Endometrium (tissue), 2 donors: ENCODE measurements around the gene HPCAL1.
"Not testable (repeated sequence)": the region's sequence is repeated elsewhere in the genome, so short reads cannot be mapped to it uniquely, and the experiment has no call there.

Source experiments
- FAIRE-seq: peaks from 2 replicates; lab custom pipeline; 2012; peaks lifted over from hg19 to GRCh38; lab: Jason Lieb, UNC
- donor health status: control.
- donor health status: control.

The HPCAL1 gene

DNA sequence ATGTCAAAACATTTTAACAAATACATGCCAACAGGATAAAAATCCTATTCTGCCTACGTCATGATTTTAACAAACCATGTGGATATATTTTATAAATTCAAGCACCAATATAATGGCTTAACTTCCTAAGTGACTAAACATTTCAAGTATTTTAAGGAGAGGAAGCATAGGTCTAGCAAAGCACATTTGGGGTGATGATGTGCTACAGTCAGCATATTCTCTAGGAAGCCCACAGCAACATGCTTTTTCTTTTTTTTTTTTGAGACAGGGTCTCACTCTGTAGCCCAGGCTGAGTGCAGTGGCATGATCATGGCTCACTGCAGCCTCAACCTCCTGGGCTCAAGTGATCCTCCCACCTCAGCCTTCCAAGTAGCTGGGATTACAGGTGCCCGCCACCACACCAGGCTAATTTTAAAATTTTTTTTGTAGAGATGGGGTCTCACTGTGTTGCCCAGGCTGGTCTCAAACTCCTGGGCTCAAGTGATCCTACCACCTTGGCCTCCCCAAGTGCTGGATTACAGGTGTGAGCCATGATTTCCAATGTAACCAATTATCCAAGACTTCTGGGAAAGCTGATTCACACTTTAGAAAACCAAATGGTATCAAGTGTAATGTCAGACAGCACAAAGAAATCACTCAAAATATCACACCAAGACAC, 139.9 kb downstream of the HPCAL1 start:
- FAIRE-seq: not testable (repeated sequence)

DNA sequence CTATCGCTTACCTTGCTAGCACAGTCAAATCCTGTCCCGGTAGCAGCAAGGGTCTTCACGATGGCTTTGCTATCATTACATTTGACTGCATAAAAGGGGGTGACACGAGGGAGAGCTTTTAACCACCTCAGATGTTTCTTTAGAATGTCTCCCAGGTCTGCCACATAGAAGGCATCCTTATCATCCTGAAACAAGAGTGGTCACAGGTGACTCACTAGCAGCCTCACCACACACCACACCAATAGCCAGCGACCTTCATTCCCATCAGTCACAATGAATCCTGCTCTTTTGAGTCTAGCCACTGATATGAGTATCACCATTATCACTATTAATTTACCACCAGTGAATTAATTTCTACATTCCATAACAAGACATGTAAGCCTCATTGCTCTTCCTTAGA, 141.8 kb downstream of the HPCAL1 start:
- FAIRE-seq: no peak

DNA sequence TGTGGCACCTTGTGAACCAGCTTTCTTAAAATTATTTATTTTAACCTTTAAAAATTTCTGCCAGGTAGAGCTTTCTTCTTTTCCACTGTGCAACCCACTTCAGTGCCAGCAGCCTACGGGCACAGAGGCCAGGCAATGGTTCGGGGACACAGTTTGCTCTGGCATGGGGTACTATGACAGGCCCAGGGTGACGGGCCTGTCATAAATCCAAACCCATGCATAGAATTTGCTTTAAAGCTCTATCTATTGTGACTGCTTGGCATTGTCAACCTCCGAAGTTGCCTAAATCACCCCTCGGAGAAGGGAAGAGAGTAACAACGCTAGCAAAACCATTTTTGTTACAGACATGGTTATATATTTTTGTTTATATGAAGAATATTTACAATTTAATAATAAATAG, 143.9 kb downstream of the HPCAL1 start:
- no peak for FAIRE-seq

DNA sequence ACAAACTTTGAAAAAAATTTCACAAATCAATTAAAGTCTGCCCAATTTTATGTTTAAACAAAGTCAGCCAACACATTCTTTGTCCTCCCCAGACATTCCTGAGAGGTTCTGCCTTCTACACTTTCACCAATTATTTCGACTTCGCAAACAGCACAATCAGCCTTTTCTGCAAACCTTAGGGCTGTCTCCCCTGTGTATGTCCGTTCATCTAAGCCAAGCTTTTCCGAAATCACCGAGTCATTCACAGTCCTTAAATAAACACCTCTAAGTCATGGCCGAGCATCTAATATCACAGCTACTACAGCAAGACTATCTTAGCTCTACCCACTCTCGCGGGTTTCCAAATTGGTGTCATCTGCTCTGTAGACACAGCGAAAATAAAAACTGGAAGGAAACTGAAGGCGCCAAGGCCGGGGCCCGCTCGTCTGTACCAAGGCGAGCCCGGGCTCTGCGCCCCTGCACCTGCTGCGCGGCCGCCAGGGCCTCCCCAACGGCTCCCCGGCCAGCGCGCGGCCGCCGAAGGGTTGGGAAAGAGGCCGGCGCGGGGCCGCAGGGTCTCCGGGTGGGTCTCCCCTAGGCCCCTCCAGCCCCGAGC, 144.7 kb downstream of the HPCAL1 start:
- FAIRE-seq: no peak

DNA sequence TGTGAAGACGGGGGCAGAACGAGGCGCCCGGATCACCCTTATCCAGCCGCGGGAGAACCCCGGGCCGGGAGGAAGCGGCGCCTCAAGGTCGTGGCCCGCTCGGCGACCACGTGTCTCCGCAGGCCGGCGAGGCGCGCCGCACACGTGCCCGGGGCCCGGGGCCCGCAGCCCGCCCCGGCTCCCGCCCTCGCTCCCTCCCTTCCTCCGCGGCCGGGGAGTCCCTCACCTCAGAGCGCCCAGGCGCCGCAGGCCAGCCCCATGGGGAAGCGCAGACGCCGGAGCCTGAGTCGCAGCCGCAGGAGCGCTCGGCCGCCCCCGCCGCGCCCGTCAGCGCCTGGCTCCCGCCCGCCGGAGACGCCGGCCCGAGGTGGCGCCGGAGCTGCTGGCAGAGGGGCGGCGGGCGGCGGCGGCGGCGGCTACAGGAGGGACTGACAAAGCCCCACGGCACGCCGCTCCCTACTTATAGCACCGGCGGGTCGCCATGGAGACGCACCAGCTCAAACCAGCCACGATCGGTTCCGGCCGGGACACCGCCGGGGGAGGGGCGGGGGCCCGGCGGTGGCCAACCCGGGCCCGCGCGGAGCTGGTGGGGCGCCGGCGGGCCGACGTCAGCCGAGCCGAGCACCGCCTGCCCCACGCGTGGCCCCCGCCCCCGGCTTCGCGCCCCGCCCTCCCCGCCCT, 145.3 kb downstream of the HPCAL1 start, which contains the start of gene ODC1:
Gene ODC1 (minus strand): TSS at position 433 of the 681 bp plus-strand sequence. CDS start 3,295 bp downstream, outside the sequence.
- no peak for FAIRE-seq

DNA sequence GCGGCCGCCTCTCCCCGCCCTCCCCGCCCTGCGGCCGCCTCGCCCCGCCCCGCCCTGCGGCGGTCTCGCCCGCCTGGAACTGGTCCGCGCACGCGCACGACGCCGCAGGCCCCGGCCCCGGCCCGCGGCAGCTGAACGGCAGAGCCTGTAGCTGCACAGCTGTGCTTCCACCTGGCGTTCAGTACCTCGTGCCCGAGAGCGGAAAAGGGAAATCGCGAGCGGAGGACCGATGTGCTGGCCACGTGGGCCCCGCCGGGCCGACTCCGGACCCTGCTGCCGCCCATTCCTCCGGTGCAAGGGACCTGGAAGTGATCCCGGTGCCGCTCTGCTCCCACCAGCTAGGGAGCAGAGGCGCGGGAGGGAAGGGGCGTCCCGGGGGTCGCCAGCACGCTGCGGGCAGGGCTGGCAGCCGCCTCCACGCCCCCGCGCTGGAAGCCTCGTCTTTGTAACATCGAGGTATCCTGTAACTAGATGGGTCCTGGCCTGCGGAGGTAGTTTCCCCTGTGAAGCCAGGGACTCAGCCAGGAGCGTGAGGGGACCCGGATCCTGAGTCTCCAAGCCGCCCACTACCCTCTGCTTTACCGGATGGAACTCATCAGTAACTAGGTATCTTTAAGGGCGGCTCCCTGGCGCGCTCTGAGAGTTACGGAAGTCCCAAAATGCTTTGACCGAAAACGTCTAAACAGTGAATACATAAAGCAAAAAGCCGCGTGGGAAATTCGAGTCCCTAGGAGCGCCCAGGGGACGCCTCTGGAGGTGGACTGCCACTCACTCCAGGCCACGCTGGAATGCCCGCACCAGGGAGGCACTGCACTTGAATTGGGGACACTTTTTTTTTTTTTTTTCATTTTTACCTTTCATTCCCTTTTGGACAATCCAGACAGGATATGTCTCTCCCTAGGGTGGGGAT, 146.1 kb downstream of the HPCAL1 start:
- no peak for FAIRE-seq

DNA sequence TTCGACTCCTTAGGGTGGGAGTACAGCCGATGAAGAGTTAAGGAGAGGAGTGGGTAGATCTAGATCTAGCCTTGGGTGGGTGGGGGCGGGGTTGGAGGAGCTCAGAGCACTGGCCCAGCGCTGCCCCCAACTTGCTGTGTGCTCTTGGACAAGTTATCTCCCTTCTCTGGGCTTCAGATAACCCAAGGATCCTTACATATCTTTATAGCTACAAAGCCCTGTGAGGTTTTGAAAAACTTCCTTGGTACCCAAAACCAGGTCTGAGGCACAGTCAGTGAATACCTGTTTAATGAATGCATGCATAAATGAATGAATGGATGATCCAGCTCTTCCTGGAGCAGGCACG, 146.8 kb downstream of the HPCAL1 start:
- no peak for FAIRE-seq

DNA sequence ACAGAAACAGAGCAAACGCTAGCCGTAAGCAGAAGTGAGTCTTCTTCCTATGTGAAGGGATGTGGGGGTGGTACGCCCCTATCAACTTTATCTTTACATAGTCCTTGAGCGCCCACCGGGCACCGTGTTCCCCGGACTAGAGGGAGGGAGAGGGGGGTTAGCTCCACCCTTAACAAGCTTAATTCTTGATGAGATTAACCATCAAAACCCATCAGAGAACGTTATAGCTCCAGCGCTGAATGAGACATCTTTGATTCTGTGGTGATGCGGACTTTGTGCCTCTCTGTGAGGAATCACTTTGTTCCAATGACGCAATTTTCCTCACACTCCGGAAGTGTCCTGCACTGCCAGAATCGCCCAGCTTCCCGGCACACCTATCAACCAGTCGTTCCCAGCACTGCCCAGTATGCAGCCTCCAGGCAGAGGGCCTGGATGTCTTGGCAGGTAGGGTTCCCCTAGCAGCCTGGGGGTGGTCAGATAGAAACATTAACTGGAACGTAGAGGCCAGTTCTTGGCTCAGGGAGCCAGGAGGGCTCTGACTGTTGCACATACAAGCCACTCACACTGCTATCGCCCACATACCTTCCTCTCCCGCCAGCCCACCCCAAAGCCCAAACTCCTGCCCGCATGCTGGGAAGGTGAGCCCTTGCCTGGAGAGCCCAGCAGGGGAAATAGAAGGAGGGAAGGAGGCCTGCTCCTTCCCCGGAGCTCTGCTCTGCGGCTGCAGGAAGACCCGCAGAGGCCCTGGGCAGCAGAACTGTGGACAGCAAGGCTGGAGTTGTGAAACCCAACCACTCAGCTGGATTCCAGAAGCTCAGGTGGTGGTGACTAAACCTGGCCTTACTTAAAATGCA, 147.4 kb downstream of the HPCAL1 start:
- no peak for FAIRE-seq

DNA sequence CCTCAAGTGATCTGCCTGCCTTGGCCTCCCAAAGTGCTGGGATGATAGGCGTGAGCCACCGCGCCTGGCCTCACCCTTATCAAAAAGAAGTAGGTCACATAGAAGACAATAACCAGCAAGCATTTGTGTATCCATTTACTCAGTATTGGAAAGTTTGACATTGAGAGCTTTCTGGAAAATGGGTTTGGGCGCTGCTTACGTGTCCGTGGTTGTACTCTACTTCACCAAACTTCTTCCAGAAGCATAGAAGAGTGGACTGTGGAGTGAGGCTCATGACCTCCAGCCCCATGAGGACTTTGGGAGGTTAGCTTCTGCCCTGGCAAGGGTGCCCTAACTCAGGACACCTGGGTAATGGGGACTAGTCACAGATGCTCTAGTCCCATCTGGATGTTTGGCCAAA, 149.1 kb downstream of the HPCAL1 start:
- FAIRE-seq: no peak

DNA sequence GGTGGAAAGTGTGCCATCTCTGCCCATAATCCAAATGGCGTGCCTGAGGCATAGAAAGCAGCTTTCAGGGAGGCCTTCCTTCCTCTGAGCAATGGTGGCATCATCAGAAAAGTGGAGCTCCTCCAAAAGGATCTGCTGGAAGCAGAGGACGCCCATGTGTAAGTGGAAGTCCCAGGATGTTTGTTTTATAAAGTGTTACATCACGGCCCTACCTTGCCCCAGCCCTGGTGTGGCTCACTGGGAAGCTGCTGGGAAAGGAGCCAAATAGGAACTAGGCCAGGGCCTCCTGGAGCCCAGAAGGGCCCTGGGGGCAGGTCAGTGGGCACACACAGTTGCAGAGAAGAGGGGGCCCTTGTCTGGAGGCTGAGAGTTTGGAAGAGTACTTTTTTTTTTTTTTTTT, 149.6 kb downstream of the HPCAL1 start:
- no peak for FAIRE-seq

DNA sequence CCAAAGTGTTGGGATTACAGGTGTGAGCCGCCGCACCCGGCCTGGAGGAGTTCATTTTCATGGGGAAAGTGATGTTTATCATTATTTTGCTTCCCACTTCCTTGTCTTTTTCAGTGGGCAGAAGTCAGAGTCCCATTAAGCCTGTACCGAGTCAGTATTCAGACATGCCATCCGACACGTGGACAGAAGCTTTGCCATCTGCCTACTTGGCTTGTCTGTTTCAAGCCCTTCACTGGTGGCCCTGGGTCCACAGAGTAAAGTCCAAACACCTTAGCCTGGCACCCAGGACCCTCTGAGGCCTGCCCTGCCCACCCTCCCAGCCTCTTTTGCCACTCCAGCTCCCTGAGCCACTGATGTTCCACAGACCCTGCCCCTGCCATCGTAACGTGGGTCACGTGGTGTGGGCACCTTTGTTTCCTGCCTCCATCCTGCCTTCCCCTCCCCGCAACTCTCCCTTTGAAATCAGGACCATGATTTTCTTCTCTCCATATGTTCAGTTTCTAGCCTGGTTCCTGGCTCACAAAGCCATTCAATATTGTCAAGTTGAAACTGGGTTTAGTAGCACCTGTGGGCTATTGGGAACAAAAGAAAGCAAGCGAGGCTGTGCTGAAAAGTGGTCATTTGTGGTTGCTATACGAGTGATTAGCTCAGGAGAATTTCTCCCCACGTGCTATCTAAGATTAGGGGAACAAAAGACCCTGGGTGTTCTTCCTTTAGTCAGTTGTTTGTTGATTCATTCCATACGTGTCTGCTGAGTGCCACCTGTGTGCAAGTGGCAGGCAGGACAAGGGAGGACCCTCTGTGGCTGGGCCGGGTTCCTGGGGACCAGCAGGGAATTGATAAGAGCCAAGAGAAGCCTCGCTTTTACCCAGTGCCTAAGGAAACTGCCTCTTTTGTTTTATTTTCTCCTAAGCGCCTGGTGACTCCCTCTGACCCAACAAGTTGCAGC, 150.5 kb downstream of the HPCAL1 start:
- no peak for FAIRE-seq

DNA sequence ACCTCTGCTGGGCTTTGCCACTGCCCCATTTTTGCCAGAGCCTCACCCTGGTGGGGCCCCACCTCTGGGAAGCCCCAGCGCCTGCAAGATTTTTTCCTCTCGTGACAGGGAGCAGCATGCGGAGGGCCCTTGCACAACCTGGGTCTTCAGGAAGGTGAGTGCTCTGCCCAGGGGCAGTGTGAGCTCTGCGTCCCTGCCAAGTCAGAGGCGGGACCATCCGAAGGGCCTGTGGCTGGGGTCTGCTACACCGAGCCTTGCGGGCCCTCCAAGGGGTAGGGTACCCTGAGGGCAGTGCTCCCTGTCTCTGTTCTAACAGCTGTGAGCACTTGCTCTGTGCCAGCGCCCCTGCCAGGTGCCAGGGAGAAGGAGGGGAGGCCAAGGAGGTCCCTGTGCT, 151.2 kb downstream of the HPCAL1 start:
- FAIRE-seq: no peak

DNA sequence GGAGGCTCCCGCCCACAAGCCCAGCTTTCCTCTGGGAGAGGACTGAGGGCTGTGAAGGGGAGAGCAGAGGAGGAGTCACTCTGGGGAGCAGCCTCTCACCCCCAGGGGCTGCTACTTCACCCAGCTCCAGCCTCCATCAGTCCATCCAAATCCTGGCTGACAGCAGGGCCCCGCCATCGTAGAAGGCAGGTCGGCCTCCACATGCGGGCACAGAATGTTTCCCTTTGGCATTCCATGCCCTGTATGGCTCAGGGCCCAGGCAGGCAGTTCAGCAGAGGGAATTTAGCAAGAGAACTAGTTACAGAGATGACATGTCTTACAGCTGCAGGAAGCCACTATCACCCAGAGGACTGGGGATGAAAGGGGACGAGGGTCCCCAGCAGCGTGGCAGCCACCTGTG, 151.8 kb downstream of the HPCAL1 start:
- no peak for FAIRE-seq

DNA sequence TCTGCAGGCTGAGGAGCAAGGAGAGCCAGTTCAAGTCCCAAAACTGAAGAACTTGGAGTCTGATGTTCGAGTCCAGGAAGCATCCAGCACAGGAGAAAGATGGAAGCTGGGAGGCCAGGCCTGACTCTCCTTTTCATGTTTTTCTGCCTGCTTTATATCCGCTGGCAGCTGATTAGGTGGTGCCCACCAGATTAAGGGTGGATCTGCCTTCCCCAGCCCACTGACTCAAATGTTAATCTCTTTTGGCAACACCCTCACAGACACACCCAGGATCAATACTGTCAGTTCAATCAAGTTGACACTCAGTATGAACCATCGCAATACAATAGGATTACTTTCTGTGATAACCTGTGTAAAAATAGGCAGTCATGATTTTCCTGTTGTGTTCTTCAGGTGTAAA, 154.5 kb downstream of the HPCAL1 start:
- not testable (repeated sequence) for FAIRE-seq

DNA sequence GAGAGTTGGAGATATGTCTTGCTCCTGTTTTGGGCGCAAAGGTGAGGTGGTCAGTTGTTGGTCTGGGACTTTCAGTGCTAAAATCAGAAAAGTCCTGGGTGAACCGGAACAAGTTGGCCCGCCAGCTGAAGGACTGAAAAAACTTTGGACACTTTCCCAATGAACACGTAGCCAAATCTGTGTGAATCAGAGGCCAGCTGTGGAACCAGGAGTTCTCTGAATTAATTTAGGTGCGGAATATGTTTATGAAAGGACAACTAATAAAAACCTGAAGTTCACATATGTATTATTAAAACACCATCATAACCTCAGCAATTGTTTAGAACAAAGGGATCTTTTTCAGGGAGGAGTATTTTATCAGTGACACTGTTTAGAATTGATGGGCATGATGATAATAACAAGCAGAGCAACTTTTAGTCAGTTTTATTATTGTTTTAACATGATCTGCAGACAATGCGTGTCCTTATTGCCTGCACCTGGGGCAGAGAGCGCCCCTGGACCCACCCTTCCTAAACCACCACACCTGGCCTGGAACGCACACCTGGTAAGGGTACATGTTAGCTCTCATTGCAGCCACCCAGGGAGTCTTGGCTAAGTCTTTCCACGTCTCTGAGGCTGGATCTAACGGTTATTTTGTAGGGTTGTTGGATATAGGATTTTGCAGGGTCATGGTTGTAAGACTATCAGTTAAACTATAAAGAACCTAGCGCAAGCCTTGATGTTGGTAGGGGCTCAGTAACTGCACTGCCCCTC, 155.3 kb downstream of the HPCAL1 start:
- FAIRE-seq: no peak

DNA sequence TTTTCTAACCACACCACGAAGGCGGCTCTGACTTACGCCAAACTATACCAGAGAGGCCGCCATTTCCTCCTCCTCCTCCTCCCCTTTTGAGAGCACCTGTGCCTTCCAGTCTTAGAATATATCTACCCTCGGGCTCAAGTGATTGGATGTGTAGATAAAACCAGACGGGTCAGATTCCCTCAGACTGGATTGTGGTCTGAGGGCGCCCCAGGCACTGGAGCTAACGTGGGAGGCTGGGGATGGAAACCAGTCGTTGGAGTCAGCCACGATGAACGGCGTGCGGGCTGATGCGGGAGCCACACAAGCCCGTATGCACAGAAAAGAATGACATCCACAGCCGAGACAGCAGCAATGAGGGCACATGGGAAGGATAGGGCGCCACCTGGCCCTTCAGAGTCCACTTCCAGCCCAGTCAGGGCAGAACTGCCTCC, 157.7 kb downstream of the HPCAL1 start:
- FAIRE-seq: no peak

DNA sequence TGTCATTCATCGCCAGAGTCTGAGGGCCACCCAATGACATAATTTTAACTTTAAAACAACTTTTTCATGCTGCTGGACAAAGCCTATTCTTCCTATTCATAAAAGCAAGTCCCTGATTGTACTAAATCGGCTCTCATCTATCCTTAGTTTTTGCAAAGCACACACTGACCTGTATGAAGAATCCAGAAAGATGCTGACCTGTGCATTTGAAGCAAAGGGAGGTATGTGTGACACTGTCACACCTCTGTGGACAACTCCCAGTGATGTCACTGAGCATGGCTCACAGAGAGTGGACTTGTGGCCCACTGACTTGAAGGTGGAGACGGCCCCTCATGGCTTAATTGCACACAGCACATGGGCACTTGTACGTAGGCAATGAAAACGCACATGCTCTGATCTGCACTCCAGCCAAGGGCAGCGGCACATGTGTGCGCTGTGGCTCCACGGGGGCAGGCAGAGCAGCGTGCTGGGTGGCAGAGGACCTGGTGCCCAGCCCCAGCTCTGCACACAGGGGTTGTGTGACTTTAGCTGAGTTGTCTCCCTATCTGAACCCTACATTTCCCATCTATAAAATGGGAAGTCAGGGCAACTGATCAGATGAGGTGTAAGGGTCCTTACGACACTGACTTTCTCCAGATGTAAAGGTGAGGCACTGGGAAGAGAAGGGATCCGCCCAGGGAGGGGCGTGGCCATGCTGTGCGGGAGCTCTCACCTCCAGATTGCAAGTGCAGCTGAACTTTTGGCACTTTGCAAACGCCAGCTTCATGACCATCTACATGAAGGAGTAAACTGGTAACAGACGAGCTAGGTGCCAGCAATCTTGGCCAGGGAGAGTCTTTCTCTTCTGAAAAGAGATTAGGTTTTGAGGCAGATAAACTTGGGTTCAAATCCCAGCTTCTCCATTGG, 159.7 kb downstream of the HPCAL1 start:
- FAIRE-seq: no peak

DNA sequence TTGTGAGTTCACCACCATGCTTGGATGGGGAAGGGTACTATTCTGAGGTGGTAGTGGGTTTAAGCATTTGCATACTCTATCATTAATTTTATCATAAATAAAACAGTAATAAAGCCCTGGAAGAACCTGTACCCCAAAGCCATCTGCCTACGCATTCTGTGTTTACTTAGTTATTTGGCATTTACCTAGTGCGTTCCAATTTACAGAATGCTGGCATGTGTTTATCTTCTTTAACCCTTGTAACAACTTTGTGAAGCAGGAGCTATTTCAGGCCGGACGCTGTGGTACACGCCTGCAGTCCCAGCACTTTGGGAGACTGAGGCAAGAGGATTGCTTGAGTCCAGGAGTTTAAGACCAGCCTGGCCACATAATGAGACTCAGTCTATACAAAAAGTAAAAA, 163.2 kb downstream of the HPCAL1 start:
- FAIRE-seq: no peak

DNA sequence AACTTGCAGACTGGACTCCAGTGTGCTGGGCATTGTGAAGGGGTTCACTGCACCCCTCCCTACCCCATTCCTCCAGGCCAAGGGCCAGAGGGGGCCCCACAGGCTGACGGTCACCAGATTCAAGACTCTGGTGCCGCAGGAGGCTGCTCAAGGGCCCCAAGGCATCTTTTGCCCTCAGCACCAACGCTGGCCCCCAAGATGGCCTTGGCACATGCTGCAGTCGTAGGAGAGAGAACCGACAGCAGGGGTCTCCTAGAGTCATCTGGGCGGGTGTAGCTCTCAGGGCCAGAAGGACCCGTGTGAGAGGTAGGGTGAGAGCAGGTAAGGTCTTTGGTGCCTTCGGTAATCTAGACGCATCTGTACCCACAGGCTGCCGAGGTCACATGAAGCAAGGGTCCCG, 164.1 kb downstream of the HPCAL1 start:
- FAIRE-seq: no peak
